ENCODE results near the gene ODF4.

GRCh38 chr17:8383143-8383822 lies 43.6 kb downstream of the ODF4 start, which contains the start of gene RPL26:
- TF ChIP-seq POLR2A (IDR thresholded peaks at IDR 0.05; ENCODE audit: low read length) (peak; percentile 91), GATA1 (IDR thresholded peaks at IDR 0.05; ENCODE audit: low read depth, low read length) (no peak)
